ENCODE data around the gene CHRNG. TPM values are rescaled to one million over a fixed set of nuclear protein-coding genes. Genes with fewer than 3 reads are reported as not detected.

CHRNG gene
- polyA plus RNA-seq, 2 of the 4 experiments (the other 2 are of a cell fraction): not detected

DNA sequence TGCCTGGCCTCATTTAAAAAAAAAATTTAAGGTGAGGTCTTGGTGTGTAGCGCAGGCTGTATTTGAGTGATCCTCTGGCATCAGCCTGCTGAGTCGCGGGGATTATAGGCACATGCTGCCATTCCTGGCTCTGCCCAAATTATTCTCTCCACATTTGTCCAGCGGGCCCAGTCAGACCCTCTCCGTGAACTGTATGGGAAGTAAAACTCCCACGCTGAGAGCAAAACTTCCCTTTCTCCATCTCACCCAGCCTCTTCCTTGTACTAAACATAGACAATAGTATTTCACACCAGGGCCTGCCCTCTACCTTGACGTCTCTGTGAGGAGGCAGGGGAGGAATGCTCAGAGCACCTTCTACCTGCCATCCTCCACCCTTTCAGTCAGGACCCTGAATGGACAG, 48.0 kb downstream of the CHRNG start (continued):
- TF ChIP-seq, protein P1, sequence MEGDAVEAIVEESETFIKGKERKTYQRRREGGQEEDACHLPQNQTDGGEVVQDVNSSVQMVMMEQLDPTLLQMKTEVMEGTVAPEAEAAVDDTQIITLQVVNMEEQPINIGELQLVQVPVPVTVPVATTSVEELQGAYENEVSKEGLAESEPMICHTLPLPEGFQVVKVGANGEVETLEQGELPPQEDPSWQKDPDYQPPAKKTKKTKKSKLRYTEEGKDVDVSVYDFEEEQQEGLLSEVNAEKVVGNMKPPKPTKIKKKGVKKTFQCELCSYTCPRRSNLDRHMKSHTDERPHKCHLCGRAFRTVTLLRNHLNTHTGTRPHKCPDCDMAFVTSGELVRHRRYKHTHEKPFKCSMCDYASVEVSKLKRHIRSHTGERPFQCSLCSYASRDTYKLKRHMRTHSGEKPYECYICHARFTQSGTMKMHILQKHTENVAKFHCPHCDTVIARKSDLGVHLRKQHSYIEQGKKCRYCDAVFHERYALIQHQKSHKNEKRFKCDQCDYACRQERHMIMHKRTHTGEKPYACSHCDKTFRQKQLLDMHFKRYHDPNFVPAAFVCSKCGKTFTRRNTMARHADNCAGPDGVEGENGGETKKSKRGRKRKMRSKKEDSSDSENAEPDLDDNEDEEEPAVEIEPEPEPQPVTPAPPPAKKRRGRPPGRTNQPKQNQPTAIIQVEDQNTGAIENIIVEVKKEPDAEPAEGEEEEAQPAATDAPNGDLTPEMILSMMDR (IDR thresholded peaks at IDR 0.05): no peak
- TF ChIP-seq ZFP36 (IDR thresholded peaks at IDR 0.05; ENCODE audit: borderline replicate concordance, partially characterized antibody): no peak
- TF ChIP-seq, protein P2, sequence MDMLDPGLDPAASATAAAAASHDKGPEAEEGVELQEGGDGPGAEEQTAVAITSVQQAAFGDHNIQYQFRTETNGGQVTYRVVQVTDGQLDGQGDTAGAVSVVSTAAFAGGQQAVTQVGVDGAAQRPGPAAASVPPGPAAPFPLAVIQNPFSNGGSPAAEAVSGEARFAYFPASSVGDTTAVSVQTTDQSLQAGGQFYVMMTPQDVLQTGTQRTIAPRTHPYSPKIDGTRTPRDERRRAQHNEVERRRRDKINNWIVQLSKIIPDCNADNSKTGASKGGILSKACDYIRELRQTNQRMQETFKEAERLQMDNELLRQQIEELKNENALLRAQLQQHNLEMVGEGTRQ (IDR thresholded peaks at IDR 0.05): no peak

DNA sequence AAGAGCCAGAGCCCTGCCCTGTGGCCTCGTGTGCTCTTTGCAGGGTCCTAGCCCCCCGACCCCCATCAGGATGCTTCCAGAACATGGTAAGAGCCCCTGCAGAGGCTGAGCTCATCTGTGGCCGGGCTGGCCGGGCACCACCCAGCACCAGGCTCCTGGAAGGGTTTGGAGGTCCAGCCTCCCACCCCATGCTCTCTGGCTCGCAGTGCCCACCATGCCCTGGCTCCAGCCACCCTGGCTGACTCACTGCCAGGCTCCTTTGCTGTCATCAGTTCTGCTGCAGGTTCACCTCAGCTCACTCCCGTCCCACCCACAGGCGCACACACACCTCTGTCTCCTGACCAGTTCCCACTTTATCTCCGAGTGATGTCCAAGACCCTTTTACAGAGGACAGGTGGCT, 48.5 kb downstream of the CHRNG start:
- DNase-seq (ENCODE audit: low read depth in 1 of 2, low spot score in 1 of 2) (no peak), FAIRE-seq (no peak), ATAC-seq (peak in 1 of 2 experiments; percentile 8; a peak in 1 of 6 replicates)
- Histone ChIP-seq H3K27ac (peak overlapping the region in 1 of 2 experiments; percentile 79; a peak in 4 of 6 replicates), H3K4me2 (no peak overlapping the region), H3K4me3 (no peak overlapping the region), H3K9me3 (no peaks in the 10 kb centered on the region), H3K4me1 (peaks cover 25% of the 10 kb centered on the region)
- ChIA-PET CTCF (no interaction called here), POLR2A (no interaction called here)
- TF ChIP-seq MYC (IDR thresholded peaks at IDR 0.05; ENCODE audit: borderline replicate concordance, low read length) (no peak), NFE2L2 (conservative IDR thresholded peaks at IDR 0.05; ENCODE audit: low read length) (no peak), TP53 (CRISPR knock-in tag; IDR thresholded peaks at IDR 0.05) (no peak), SREBF2 (IDR thresholded peaks at IDR 0.05) (no peak), RFX5 (IDR thresholded peaks at IDR 0.05) (no peak), FOSB (CRISPR knock-in tag; IDR thresholded peaks at IDR 0.05) (no peak), TFCP2L1 (CRISPR knock-in tag; IDR thresholded peaks at IDR 0.05) (no peak), HOXB13 (CRISPR knock-in tag; IDR thresholded peaks at IDR 0.05; ENCODE audit: low read depth) (no peak), POLR2A (IDR thresholded peaks at IDR 0.05; ENCODE audit: low read length) (no peak), ZSCAN20 (CRISPR knock-in tag; IDR thresholded peaks at IDR 0.05) (no peak), ZNF302 (CRISPR knock-in tag; IDR thresholded peaks at IDR 0.05) (no peak), JUN (IDR thresholded peaks at IDR 0.05) (no peak), EHMT2 (IDR thresholded peaks at IDR 0.05; ENCODE audit: low read depth) (no peak), NPAS2 (CRISPR knock-in tag; IDR thresholded peaks at IDR 0.05; ENCODE audit: borderline replicate concordance) (no peak), ESRRA (IDR thresholded peaks at IDR 0.05; ENCODE audit: borderline replicate concordance, low read length) (no peak), ZFP36 (IDR thresholded peaks at IDR 0.05; ENCODE audit: borderline replicate concordance, partially characterized antibody) (no peak)
- TF ChIP-seq, protein P3, sequence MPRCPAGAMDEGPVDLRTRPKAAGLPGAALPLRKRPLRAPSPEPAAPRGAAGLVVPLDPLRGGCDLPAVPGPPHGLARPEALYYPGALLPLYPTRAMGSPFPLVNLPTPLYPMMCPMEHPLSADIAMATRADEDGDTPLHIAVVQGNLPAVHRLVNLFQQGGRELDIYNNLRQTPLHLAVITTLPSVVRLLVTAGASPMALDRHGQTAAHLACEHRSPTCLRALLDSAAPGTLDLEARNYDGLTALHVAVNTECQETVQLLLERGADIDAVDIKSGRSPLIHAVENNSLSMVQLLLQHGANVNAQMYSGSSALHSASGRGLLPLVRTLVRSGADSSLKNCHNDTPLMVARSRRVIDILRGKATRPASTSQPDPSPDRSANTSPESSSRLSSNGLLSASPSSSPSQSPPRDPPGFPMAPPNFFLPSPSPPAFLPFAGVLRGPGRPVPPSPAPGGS (IDR thresholded peaks at IDR 0.05): no peak
- TF ChIP-seq, protein P4, sequence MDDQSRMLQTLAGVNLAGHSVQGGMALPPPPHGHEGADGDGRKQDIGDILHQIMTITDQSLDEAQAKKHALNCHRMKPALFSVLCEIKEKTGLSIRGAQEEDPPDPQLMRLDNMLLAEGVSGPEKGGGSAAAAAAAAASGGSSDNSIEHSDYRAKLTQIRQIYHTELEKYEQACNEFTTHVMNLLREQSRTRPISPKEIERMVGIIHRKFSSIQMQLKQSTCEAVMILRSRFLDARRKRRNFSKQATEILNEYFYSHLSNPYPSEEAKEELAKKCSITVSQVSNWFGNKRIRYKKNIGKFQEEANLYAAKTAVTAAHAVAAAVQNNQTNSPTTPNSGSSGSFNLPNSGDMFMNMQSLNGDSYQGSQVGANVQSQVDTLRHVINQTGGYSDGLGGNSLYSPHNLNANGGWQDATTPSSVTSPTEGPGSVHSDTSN (IDR thresholded peaks at IDR 0.05): no peak
- TF ChIP-seq, protein P2 (IDR thresholded peaks at IDR 0.05): no peak
- WGBS (ENCODE audit: missing lambda C conversion rate): 86% methylated on average over 5 of the region's 8 CpGs

Measured in A549 (cell line).